SH-SY5Y (cell line): ENCODE results near the gene DAPK1.

Experiments
- GATA2 ChIP-seq: IDR thresholded peaks from 2 replicates; pipeline ENCODE4 v1.6.1; 2011; ENCODE audit warnings: mild to moderate bottlenecking, low read depth, low read length
- GATA3 ChIP-seq: IDR thresholded peaks from 2 replicates; pipeline ENCODE4 v1.6.1; 2011; ENCODE audit warnings: low read depth, mild to moderate bottlenecking, low read length, moderate library complexity

- TF ChIP-seq GATA2 (no peak), GATA3 (no peak)
Measured at GRCh38 chr9:87695523-87695922, 197.9 kb downstream of the DAPK1 start.
